ENCODE results near the gene PPP2R3C.
"Not testable (repeated sequence)": the region's sequence is repeated elsewhere in the genome, so short reads cannot be mapped to it uniquely, and the experiment has no call there.

PPP2R3C gene

GRCh38 chr14:35158951-35159653, 37.3 kb upstream of the PPP2R3C start:
- DNase-seq (ENCODE audit: low read depth) = no peak
- TF ChIP-seq CTCF (IDR thresholded peaks at IDR 0.05; ENCODE audit: insufficient read depth, low read depth, low read length, missing control alignments) = no peak
- H3K4me3 ChIP-seq (ENCODE audit: low read length) = no peak overlapping the region

GRCh38 chr14:35158491-35158890, 36.7 kb upstream of the PPP2R3C start:
- DNase-seq (ENCODE audit: low read depth) = no peak
- no peak overlapping the region for H3K4me3 ChIP-seq (ENCODE audit: low read length)
- no peak for TF ChIP-seq CTCF (IDR thresholded peaks at IDR 0.05; ENCODE audit: insufficient read depth, low read depth, low read length, missing control alignments)

GRCh38 chr14:35155962-35156361, 34.2 kb upstream of the PPP2R3C start:
- no peak overlapping the region for H3K4me3 ChIP-seq (ENCODE audit: low read length)
- TF ChIP-seq CTCF (IDR thresholded peaks at IDR 0.05; ENCODE audit: insufficient read depth, low read depth, low read length, missing control alignments) = no peak
- DNase-seq (ENCODE audit: low read depth) = peak; percentile 70

- TF ChIP-seq CTCF (IDR thresholded peaks at IDR 0.05; ENCODE audit: insufficient read depth, low read depth, low read length, missing control alignments) = no peak
- DNase-seq (ENCODE audit: low read depth) = no peak
- no peak overlapping the region for H3K4me3 ChIP-seq (ENCODE audit: low read length)
Measured at GRCh38 chr14:35154016-35154415, 32.2 kb upstream of the PPP2R3C start.

GRCh38 chr14:35152531-35152930, 30.7 kb upstream of the PPP2R3C start:
- H3K4me3 ChIP-seq (ENCODE audit: low read length); DNase-seq (ENCODE audit: low read depth): not testable (repeated sequence)

GRCh38 chr14:35149239-35149638, 27.4 kb upstream of the PPP2R3C start:
- no peak for DNase-seq (ENCODE audit: low read depth)
- TF ChIP-seq CTCF (IDR thresholded peaks at IDR 0.05; ENCODE audit: insufficient read depth, low read depth, low read length, missing control alignments) = no peak
- no peak overlapping the region for H3K4me3 ChIP-seq (ENCODE audit: low read length)

- TF ChIP-seq CTCF (IDR thresholded peaks at IDR 0.05; ENCODE audit: insufficient read depth, low read depth, low read length, missing control alignments) = no peak
- DNase-seq (ENCODE audit: low read depth) = no peak
- no peak overlapping the region for H3K4me3 ChIP-seq (ENCODE audit: low read length)
Measured at GRCh38 chr14:35147711-35148110, 25.9 kb upstream of the PPP2R3C start.

All from epithelial cell of esophagus (primary cell).